GM18858 (cell line): ENCODE data around the gene CELF2.
A peak's percentile ranks its signal among the peaks of the same experiment; 100 is the strongest.

ENCODE experiments used
- ATAC-seq: cut with Tn5 transposase; IDR thresholded peaks from one replicate; pipeline ENCODE4 v1.9.1; 2021; ENCODE audit not compliant: unreplicated experiment

Gene CELF2

GRCh38 chr10:11317936-11318670 lies 300.4 kb downstream of the CELF2 start:
- ATAC-seq, result no peak

GRCh38 chr10:11318826-11319598 lies 301.3 kb downstream of the CELF2 start:
- no peak for ATAC-seq

- ATAC-seq, result no peak
Measured at GRCh38 chr10:11319990-11320602, 302.4 kb downstream of the CELF2 start.

- no peak for ATAC-seq
Measured at GRCh38 chr10:11320809-11321520, 303.3 kb downstream of the CELF2 start.

GRCh38 chr10:11322698-11323097 lies 305.0 kb downstream of the CELF2 start:
- ATAC-seq, result peak; percentile 54

GRCh38 chr10:11324761-11325321 lies 307.2 kb downstream of the CELF2 start:
- no peak for ATAC-seq

GRCh38 chr10:11325817-11326216 lies 308.1 kb downstream of the CELF2 start:
- no peak for ATAC-seq

- no peak for ATAC-seq
Measured at GRCh38 chr10:11326241-11326640, 308.6 kb downstream of the CELF2 start.

GRCh38 chr10:11326913-11327616 lies 309.4 kb downstream of the CELF2 start:
- ATAC-seq, result no peak

- no peak for ATAC-seq
Measured at GRCh38 chr10:11328264-11329061, 310.8 kb downstream of the CELF2 start.

- ATAC-seq, result no peak
Measured at GRCh38 chr10:11329062-11329673, 311.5 kb downstream of the CELF2 start.

- ATAC-seq, result no peak
Measured at GRCh38 chr10:11330383-11331045, 312.8 kb downstream of the CELF2 start.

- ATAC-seq, result no peak
Measured at GRCh38 chr10:11331046-11331577, 313.4 kb downstream of the CELF2 start.

- no peak for ATAC-seq
Measured at GRCh38 chr10:11331726-11332125, 314.1 kb downstream of the CELF2 start.

GRCh38 chr10:11332846-11333245 lies 315.2 kb downstream of the CELF2 start:
- no peak for ATAC-seq

- no peak for ATAC-seq
Measured at GRCh38 chr10:11334436-11334835, 316.8 kb downstream of the CELF2 start.

GRCh38 chr10:11335167-11335652 lies 317.5 kb downstream of the CELF2 start:
- ATAC-seq, result no peak

GRCh38 chr10:11335881-11336430 lies 318.3 kb downstream of the CELF2 start:
- ATAC-seq, result no peak
